Coronary artery (tissue), 2 donors: Measurements from ENCODE around the gene CIB4.

Source experiments
- DNase-seq: peaks from one replicate; pipeline ENCODE4 v3.0.0-alpha.2; 2017; ENCODE audit warnings: low spot score
- H3K27ac ChIP-seq, 2 donors: fragments of 200-600 bp; sonication (generic); one replicate each; pipeline ENCODE4 v1.5.1; 2016 to 2019
- H3K4me3 ChIP-seq: fragments of 200-600 bp; sonication (generic); 2 replicates; pipeline ENCODE4 v1.5.1; 2016; ENCODE audit warnings: mild to moderate bottlenecking, moderate library complexity
- CTCF ChIP-seq: fragments of 200-600 bp; sonication (generic); IDR thresholded peaks from one replicate; pipeline ENCODE4 v1.5.1; 2019; ENCODE audit warnings: antibody characterized with exemption

Gene CIB4

GRCh38 chr2:26608557-26608956 is 32.6 kb downstream of the CIB4 start:
- Histone ChIP-seq H3K27ac (no peak overlapping the region), H3K4me3 (no peak overlapping the region)
- DNase-seq = no peak
- TF ChIP-seq CTCF = no peak

GRCh38 chr2:26607698-26608097 is 33.5 kb downstream of the CIB4 start:
- TF ChIP-seq CTCF = no peak
- Histone ChIP-seq H3K4me3 (no peak overlapping the region), H3K27ac (no peak overlapping the region)
- DNase-seq = peak; percentile 70

GRCh38 chr2:26606847-26607190 is 34.3 kb downstream of the CIB4 start:
- TF ChIP-seq CTCF = no peak
- Histone ChIP-seq H3K27ac (no peak overlapping the region), H3K4me3 (no peak overlapping the region)
- peak; percentile 64 for DNase-seq

- H3K4me3 ChIP-seq = no peak overlapping the region
- DNase-seq = no peak
- H3K27ac ChIP-seq = no peak overlapping the region
- TF ChIP-seq CTCF = no peak
These were observed 34.9 kb downstream of the CIB4 start for GRCh38 chr2:26605999-26606846.

GRCh38 chr2:26605195-26605998 is 35.8 kb downstream of the CIB4 start:
- peak; percentile 86 for TF ChIP-seq CTCF
- DNase-seq = peak; percentile 68
- Histone ChIP-seq H3K27ac (no peak overlapping the region), H3K4me3 (no peak overlapping the region)

GRCh38 chr2:26602575-26602974 is 38.6 kb downstream of the CIB4 start:
- H3K4me3 ChIP-seq = no peak overlapping the region
- TF ChIP-seq CTCF = no peak
- DNase-seq = no peak
- no peak overlapping the region for H3K27ac ChIP-seq
